Measurements from ENCODE around the gene IQGAP2.
A peak's percentile ranks its signal among the peaks of the same experiment; 100 is the strongest.

IQGAP2 gene

DNA sequence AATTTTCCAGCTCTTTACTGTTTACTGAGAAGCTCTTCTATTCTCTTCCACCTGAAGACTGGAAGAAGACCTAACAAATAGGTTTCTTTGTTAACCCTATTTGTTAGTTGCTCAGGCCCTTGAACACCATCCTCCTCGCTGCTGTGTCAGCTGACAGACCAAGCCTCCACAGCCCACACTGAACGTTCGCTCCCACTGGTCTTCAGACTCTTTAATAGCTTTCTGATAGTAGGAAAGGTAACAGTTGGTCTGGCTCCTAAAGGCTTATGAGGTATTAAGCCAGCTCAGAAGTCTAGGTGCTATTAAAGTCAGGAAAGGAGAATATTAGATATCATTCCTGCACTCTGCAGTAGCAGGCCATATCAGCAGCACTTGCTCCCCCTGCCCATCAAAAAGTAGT lies 289.6 kb downstream of the IQGAP2 start:
- DNase-seq, result no peak

DNA sequence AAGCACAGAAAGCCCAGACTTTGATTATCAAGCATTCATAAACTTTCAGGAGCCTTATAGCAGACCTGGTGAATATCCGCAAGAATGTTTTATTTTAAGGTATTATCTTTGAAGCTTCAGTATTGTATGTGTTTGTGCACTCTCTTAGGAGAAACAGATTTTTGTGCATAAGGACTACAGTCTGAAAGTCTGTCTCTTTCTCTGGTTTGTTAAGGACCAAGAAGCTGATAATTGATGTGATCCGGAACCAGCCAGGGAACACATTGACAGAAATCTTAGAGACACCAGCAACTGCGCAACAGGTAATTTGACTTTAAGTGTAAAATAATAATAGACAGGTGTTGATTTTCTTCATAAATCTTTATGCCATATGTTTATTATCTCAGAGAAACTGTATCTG lies 290.1 kb downstream of the IQGAP2 start:
- DNase-seq, result no peak

DNA sequence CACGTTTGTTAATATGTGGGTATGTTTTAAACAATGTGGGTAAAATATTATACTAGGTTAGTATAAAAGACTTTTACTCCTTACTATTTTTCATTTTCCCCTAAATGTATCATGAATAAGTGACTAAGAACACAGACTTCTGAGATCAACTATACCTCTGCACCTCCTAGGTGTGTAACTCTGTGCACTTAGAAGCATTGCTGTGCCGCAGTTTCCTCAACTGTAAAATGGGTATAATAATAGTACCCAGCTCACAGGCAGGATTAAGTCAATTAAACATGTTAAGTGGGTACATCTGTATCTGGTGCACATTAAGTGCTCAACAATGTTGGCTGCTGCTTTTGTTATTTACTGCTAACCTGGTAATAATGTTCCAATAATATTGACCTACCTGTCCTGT lies 291.2 kb downstream of the IQGAP2 start:
- no peak for DNase-seq

DNA sequence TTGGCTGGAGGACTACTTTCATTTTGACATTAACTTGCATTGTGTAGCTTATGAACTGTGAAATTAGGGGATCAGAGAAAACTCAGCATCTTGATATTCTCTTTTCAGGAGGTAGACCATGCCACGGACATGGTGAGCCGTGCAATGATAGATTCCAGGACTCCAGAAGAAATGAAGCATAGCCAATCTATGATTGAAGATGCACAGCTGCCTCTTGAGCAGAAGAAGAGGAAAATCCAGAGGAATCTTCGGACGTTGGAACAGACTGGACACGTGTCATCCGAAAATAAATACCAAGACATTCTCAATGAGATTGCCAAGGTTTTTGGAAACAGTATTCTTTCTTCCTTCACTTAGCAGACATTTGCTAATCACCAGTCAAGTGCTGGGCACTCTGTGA lies 292.3 kb downstream of the IQGAP2 start:
- no peak for DNase-seq

DNA sequence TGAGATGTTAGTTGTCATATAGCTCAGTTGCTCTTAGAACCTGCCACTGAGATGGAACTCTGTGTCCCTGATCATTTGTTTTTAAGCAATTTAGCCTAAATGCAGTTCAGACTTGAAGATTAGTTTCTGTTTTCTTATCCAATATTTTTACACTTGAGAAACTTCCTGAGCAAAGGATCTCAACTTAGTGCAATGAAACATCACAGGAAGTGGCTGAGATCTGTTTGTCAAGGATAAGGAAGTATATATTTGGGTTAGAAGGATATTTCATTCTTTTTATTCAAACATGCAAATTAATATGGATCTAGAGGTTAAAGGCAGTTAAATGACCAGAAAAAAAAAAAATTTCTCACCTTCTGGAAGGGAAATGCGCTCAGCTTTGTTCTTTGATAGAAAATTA lies 293.2 kb downstream of the IQGAP2 start:
- DNase-seq, result no peak

DNA sequence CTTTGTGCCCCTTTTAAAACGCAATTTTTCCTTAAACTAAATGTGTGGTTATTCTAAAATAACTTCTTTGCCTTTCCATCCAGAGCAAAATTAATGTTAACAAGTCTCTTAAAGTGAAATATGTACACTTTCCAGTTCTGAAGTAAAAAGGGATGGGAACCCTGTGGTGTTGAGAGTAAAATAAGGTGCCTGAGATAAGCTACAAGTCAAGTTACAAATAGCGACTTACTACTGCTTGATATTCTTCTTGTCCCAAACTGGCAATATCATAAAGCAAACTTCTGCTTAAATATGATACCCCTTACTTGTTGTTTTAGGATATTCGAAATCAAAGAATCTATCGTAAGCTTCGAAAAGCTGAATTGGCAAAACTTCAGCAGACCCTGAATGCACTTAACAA lies 294.6 kb downstream of the IQGAP2 start:
- no peak for DNase-seq

DNA sequence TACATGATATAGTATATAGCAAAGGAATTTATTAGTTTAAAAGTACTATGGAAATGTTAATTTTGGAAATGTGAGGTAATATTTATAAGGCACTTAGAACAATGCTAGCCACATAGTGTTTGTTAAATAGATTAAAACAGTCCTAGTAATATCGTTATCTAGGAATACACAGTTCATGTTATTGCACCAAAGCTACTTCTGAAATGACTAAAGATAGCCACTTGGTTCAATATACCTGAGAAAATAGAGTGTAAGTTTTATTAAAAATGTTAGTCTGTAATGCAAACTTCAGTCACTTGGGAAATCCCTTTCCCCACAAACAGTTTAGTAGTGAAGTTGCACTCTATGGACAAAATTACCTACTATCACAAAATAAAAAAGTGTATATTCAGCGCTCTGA lies 297.5 kb downstream of the IQGAP2 start:
- DNase-seq, result no peak

DNA sequence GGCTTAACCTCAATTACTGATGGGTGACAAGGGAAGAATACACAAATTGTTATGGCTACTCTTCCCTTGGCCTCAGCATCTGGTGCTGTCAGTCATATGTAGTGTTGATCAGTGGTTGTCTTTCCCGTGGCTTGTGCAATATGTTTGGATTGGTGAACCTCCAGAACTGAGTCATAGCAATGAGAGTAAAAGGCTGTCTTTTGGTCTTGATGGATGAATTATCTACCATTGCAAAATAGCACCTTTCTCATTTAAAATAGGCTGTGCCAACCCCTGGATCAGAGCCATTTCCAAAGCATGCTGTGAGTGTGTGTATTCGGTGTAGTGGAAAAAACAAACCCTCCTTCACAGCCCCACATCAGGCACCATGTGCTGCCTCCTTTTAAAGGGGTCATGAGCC lies 298.2 kb downstream of the IQGAP2 start:
- DNase-seq, result no peak

DNA sequence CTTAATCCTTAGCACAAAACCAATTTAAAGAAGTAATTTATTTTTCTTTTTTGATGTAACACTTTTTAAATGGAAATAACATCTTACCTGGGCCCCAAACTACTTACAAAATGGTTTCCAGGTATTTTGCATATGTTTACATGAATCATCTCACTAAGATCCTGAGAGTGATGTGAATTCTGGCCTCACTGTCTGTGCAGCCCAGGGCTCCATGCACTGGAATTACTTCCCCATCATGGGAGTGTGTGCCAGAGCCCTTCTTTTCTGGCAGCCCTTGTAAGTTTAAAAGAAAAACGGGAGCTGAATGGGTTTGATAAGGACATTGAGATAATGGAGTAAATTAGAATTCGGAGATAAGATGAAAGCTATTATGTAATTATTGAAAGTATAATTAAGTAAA lies 300.6 kb downstream of the IQGAP2 start:
- DNase-seq, result no peak

DNA sequence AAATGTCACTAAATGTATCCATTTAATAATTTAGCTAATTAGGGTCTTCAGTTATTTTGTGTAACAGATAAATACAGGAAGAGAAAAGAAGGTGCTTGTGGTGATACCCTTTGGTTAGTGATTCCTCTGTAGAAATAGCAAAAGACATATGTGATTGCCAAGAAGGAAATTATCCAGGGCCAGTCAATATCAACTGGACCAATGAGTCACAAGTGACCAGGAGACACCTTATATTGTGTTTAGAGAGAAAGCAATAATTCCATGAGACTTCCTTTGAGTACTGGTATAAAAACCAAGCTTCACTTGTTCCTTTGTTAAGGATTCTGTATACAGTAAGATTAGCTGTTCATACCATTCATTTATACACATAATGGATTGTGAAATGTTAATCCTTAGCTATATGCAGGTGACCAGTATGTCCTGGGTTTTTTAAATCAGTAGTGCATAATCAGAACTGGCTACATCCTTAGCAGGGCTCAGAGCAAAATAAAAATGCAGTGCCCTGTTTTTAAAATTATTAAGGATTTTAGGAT lies 301.1 kb downstream of the IQGAP2 start:
- no peak for DNase-seq

DNA sequence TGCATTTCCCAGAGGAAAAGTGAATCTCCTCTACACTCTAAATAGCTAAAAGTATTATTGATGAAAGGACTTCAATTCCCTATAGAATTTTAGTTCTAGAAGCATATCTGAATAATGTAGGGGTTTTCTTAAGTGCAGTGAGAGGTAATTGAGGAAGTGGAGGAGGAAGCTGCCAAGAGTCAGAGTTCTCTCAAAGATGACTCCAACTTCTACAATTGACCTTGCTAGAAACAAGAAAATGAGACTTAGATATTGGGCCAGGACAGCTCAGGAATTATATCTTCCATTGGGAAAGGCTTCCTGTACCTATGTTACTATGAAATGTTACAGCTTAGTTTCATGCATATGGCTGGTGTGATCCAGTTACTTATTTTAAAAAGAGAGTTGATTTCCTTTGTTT lies 302.5 kb downstream of the IQGAP2 start:
- DNase-seq, result no peak

DNA sequence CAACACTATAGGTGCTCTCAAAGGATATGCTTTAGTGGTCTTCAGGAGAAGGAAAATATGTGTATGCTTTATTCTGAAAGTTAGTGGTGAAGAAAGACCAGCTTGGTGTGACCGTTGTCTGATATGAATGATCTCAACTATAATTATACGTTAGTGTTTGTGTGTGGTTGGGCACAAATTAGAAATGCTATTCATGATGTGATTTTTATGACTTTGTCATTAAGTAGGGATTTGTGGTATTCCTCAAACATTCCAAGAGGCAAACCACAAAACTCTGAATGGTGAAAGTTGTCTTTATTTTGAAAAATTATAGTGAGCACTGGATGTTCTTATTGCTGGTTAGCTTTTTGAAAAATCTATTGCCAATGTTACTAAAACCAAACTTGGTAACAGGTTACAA lies 306.7 kb downstream of the IQGAP2 start:
- no peak for DNase-seq

DNA sequence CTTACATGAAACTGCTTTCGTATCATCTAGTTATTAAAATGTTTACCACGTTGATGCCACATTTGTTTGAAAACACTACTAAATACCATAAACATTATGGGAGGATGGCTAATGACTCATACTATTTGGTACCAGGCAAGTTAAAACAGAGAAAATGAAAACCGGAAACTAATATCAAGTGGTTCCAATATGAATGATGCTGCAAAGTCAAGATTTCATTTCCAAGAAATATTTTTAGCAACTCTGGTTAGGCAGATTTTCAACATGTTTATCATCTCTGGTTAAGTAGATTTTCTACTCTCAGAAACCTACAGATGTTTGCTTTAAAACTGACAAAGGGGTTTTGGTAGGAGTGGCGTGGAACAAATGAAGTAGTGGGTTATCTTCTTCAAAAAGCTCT lies 307.9 kb downstream of the IQGAP2 start:
- DNase-seq, result no peak

DNA sequence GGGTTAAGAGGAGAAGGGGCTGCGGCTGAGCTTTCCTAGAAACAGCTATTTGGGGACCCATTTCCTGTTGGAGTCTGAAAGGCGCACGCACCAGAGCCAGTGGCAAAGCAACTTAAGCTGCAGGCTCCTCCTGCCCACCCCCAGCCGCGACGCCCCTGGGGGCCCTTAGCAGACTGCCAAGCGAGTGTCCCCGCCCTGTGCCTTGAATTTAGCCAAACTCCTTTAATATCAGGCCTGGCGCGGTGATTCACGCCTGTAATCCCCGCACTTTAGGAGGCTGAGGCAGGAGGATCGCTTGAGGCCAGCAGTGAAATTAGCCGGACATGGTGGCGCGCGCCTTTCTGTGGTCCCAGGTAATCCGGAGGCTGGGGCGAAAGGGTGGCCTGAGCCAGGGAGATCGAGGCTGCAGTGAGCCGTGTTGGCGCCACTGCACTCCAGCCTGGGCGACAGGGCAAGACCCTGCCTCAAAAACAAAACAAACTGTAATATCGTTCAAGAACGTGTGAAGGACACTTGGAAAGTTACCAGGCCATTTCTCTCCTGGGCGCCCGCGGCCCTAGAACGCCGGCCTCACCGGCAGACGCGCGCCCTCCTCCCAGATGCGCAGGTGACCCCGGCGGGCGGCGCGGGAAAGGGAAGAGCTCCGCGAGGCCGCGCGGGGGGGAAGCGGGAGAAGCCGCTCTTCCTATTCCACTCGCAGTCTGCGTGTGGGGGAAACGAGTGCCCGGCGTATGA lies 311.8 kb downstream of the IQGAP2 start:
- DNase-seq, result peak in 1 of 2 donors; percentile 21

DNA sequence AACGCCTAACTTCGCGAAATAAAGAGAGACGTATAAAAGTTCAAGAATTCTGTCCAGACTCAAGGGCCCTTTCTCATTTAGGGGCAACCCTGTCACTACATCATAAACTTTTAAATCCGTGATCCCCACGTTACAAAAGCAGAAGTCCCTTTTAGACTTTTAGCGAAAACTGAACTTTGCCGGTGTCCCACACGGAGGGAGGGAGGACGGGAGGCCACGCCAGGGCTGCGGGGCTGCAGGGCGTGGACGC lies 312.3 kb downstream of the IQGAP2 start:
- DNase-seq, result no peak

DNA sequence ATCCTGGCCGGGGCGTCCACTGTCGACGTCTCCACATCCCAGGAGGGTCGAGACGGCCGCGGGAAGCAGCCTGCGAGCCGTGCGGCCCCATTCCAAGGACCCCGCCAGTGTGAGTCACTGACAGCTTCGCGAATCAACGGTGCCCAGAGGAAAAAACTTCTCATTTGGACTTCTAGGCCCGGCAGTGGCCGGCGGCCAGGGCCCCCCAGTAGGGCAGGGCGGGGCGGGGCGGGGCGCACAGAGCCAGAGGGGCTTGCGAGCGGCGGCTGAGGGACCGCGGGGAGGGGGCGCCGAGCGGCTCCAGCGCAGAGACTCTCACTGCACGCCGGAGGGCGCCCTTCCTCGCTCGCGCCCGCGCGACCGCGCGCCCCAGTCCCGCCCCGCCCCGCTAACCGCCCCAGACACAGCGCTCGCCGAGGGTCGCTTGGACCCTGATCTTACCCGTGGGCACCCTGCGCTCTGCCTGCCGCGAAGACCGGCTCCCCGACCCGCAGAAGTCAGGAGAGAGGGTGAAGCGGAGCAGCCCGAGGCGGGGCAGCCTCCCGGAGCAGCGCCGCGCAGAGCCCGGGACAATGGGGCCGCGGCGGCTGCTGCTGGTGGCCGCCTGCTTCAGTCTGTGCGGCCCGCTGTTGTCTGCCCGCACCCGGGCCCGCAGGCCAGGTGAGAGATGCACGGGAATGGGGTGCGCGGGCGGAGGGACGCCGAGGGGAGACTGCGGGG lies 312.8 kb downstream of the IQGAP2 start, which contains the start of gene F2R:
Gene F2R (plus strand): TSS at position 391 of the 720 bp plus-strand sequence. CDS start 182 bp downstream, at position 573.
- peak; percentile 43 to 72 for DNase-seq

DNA sequence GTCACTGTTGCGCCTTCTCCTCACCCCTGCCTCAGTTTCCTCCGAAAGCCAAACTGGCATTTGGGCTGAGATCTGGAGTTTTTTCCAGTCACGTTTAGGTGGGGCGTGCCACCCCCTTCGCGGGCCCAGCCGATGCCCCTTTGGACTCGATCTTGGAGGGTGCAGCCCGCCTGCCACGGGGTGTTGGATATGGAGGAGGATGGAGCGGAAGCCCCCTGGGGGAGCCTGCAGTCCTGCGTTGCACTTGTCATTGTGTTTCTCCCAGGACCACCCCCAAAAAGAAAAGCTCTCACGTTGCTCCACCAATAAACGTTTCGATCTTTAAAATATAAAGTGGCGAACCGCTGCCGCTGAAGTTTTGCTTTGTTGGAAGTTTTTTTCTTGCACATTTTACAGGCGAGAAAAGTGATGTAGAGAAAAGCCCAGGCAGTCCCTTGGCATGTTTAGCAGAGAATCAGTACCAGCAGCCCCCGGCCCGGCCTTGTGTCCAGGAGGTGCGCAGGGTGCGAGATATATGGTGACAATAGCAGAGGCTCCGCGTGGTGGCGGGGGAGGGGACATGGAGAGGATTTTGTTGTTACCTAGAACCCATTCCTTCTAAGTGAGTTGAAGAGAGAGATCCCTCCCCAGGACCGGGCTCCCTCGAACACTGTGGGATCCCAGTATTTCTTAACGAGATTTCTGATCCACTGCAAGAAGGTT lies 313.5 kb downstream of the IQGAP2 start:
- peak in 1 of 2 donors; percentile 14 for DNase-seq

DNA sequence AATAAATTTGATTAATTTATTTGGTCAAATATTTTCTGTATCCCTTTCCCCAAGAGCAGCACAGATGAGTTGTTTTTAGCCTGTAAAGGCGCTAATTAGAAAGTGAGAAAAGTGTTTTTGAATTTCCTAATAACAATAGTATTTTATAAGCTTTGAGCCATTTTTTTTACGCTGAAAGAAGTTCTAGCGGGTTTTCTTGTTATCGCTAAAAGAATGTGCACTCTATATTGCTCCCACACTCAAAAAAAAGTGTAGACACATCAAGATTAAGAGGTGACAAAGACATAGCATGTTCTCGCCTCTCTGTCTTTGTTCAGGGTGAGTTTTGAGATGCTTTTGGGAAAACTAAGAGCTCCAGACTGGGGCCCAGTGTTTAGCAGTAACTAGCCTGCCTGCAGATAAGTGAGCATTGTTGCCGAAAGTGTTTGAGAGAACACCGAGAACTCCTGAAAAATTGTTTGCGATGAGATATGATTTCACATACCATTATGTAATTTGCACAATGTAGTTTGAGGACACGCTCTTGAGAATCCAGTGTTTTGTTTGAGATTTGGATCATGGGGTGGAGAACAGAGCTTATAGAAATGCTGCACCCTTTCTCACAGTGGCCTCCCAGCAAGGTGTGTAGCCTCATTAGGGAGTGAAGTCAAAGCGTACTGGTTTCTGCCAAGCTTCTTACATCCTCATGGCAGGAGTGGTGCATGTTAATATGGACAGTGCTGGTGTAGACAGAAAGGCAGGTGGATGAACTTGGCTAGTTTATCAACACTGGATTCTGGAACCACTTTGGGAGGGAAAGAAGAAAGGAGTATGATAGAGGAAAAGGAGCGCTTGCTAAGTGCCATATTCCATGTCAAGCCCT lies 314.4 kb downstream of the IQGAP2 start:
- DNase-seq, result no peak

DNA sequence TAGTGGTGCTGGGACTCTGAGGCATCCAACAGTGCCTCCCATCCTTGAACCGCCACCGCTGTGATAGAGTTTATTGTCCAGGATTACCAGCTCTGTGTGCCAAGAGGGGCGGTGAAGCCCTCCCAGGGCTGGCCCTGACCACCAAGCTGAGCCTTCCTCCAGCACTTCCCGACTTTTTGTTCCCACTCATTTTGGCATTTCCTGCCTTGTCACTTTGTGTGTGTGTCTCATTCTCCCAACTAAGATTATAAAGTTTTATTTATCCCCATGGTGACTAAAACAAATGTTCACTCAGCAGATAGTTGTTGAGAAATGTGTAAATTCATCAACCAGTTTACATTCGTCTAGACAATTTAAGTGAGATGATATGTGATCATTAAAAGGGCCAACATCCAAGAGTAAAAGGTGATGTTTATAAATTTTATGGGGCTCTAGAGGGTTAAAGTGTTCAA lies 315.3 kb downstream of the IQGAP2 start:
- no peak for DNase-seq

DNA sequence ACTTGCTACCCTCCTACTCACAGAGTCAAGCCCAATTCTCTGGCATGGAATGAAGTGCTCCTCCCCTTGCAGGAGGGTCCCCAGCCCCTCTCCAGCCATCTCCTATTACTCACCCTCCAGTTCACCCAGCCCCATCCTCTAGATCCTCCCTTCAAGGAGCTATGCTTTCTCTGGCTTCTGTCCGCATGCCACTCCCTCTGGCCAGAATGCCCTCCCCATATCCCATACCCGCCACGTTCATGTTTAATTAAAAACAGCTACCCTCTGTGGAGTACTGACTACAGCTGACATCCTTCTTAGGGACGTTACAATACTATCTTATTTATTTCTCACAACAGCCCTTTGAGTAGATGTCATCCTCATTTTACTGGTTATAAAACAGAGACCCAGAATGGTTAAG lies 315.8 kb downstream of the IQGAP2 start:
- DNase-seq, result no peak

DNA sequence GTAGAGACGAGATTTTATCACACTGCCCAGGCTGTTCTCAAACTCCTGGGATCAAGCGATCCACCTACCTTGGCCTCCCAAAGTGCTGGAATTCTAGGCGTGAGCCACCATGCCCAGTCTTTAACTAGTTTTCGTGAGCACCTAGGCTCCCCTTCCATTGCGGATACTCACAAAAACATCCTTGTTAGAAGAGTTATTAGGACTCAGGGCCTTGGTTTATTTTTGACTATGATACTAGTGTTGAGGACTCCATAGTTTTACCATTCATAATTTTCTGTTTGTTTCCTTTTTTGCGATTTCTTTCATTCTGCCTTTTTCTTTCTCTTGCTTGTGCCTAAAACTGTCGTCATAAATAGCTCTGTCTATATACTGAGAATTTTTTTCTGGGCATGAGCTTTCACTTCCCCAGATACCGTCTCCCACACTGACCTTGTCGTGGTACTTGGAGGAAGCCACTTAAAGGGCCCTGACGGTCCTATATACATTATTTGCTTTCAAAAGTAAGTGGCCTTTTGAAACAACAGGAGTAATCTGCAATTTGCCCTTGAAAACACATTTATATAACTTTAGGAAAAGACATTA lies 318.0 kb downstream of the IQGAP2 start:
- DNase-seq, result no peak

DNA sequence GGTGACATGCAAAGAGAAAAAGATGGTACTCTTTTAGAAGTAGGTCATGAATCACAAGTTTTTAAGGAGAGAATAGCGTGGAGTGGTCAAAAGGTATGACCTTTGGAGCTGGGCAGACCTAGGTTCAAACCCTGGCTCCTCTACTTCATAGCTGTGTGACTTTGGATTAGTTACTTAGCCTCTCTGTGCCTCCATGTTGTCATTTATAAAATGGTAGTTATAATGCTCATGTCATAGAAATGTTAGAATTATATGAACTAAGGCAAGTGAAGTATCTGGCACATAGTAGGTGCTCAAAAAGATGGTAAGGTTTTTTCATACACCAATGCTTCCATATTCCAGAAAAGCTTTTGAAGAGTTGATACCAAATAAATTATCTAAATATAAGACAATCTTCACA lies 320.2 kb downstream of the IQGAP2 start:
- DNase-seq, result no peak

DNA sequence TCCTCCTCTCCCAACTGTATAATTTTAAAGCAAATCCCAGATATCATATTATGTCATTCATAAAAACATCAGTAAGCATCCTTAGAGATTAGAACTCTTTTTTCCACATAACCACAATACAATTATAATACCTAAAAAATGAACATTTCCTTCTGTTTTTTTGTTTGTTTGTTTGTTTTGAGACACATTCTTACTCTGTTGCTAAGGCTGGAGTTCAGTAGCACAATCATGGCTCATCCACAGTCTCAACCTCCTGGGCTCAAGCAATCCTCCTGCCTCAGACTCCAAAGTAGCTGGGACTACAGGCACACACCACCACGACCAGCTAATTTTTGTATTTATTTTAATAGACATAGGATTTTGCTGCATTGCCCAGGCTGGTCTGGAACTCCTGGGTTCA lies 320.8 kb downstream of the IQGAP2 start:
- no peak for DNase-seq
